Activated CD8-positive, alpha-beta T cell treated with anti-CD3 and anti-CD28 coated beads for 36 hours (primary cell): ENCODE data around the gene CEBPA. TPM values are rescaled to one million over a fixed set of nuclear protein-coding genes. Genes with fewer than 3 reads are reported as not detected.

Experiments used
- ATAC-seq: fragments of 200-7000 bp; cut with Tn5 transposase; one replicate; pipeline ENCODE4 v1.10.0; 2021; ENCODE audit warnings: mild to moderate bottlenecking, moderate library complexity
- CTCF ChIA-PET: fragments of 350-600 bp; sonication (Branson Sonifier 250); formaldehyde crosslinking; loops from one replicate; lab custom pipeline; 2021; ENCODE audit warnings: antibody characterized with exemption; lab: Charles Lee
- POLR2A ChIA-PET: fragments of 350-600 bp; sonication (Branson Sonifier 250); formaldehyde crosslinking; loops from one replicate; lab custom pipeline; 2021; ENCODE audit warnings: antibody characterized with exemption; lab: Charles Lee
- DNase-seq: peaks from one replicate; pipeline ENCODE4 v3.0.0-alpha.2; 2020
- H3K27ac Mint-ChIP-seq: one replicate; pipeline ENCODE4 v1.8.0; 2021; ENCODE audit warnings: mild to moderate bottlenecking, mixed read lengths
- H3K27me3 Mint-ChIP-seq: one replicate; pipeline ENCODE4 v1.8.0; 2021; ENCODE audit warnings: mixed read lengths
- H3K36me3 Mint-ChIP-seq: one replicate; pipeline ENCODE4 v1.8.0; 2021; ENCODE audit warnings: low read depth, mixed read lengths
- H3K4me1 Mint-ChIP-seq: one replicate; pipeline ENCODE4 v1.8.0; 2021; ENCODE audit warnings: low read depth, mixed read lengths
- H3K4me3 Mint-ChIP-seq: one replicate; pipeline ENCODE4 v1.8.0; 2021; ENCODE audit warnings: mild to moderate bottlenecking, moderate library complexity, mixed read lengths
- H3K9me3 Mint-ChIP-seq: one replicate; pipeline ENCODE4 v1.8.0; 2021; ENCODE audit warnings: mixed read lengths
- CTCF ChIP-seq: fragments of 200-600 bp; IDR thresholded peaks from one replicate; pipeline ENCODE4 v1.8.0; 2022; ENCODE audit warnings: antibody characterized with exemption, mild to moderate bottlenecking
- intact Hi-C: fragments of 100-400 bp; cut with micrococcal nuclease; formaldehyde crosslinking; loops from one replicate; pipeline ENCODE4 v1.10.0; 2022
- total RNA-seq, 2 experiments: library from RNA; stranded (reverse); gene quantifications; one replicate each; pipeline ENCODE4 v1.2.3, GENCODE V29; 2021

The CEBPA gene
- total RNA-seq, 2 experiments from 2014 or later = 0.34 to 0.45 TPM

- ATAC-seq = no peak
- intact Hi-C loops = no loop called here
- Mint-ChIP-seq H3K4me1 (peaks cover 4% of the 10 kb centered on the region), H3K4me3 (no peak overlapping the region), H3K36me3 (no peaks in the 10 kb centered on the region), H3K9me3 (peaks cover 18% of the 10 kb centered on the region), H3K27ac (no peak overlapping the region), H3K27me3 (peaks cover 13% of the 10 kb centered on the region)
- POLR2A ChIA-PET = no interaction called here
- no peak for TF ChIP-seq CTCF
- CTCF ChIA-PET = no interaction called here
- no peak for DNase-seq
Observed at GRCh38 chr19:33288666-33289065, 13.7 kb downstream of the CEBPA start.

- TF ChIP-seq CTCF = no peak
- no peak for DNase-seq
- peaks cover 18% of the 10 kb centered on the region for H3K9me3 Mint-ChIP-seq
- H3K4me3 Mint-ChIP-seq = no peak overlapping the region
- intact Hi-C loops = no loop called here
- no peak overlapping the region for H3K27ac Mint-ChIP-seq
- H3K27me3 Mint-ChIP-seq = peaks cover 6% of the 10 kb centered on the region
- no peak for ATAC-seq
- H3K36me3 Mint-ChIP-seq = no peaks in the 10 kb centered on the region
- ChIA-PET POLR2A (no interaction called here), CTCF (no interaction called here)
- peaks cover 4% of the 10 kb centered on the region for H3K4me1 Mint-ChIP-seq
Observed at GRCh38 chr19:33287927-33288326, 14.4 kb downstream of the CEBPA start.

GRCh38 chr19:33287438-33287837 lies 14.9 kb downstream of the CEBPA start:
- Mint-ChIP-seq H3K27ac (no peak overlapping the region), H3K36me3 (no peaks in the 10 kb centered on the region), H3K4me3 (no peak overlapping the region), H3K27me3 (peaks cover 5% of the 10 kb centered on the region), H3K9me3 (peaks cover 18% of the 10 kb centered on the region), H3K4me1 (peaks cover 4% of the 10 kb centered on the region)
- DNase-seq = no peak
- ATAC-seq = no peak
- POLR2A ChIA-PET = no interaction called here
- intact Hi-C loops = no loop called here
- TF ChIP-seq CTCF = no peak
- CTCF ChIA-PET = no interaction called here

GRCh38 chr19:33286899-33287298 lies 15.4 kb downstream of the CEBPA start:
- ChIA-PET CTCF (no interaction called here), POLR2A (no interaction called here)
- intact Hi-C loops = no loop called here
- Mint-ChIP-seq H3K36me3 (no peaks in the 10 kb centered on the region), H3K9me3 (peaks cover 18% of the 10 kb centered on the region), H3K27me3 (peaks cover 5% of the 10 kb centered on the region), H3K27ac (no peak overlapping the region), H3K4me1 (peaks cover 4% of the 10 kb centered on the region), H3K4me3 (no peak overlapping the region)
- DNase-seq (peak; percentile 51), ATAC-seq (peak; percentile 83)
- no peak for TF ChIP-seq CTCF

- intact Hi-C loops = no loop called here
- H3K4me1 Mint-ChIP-seq = peaks cover 9% of the 10 kb centered on the region
- H3K27ac Mint-ChIP-seq = no peak overlapping the region
- DNase-seq = no peak
- H3K9me3 Mint-ChIP-seq = peaks cover 18% of the 10 kb centered on the region
- H3K4me3 Mint-ChIP-seq = no peak overlapping the region
- no peaks in the 10 kb centered on the region for H3K36me3 Mint-ChIP-seq
- H3K27me3 Mint-ChIP-seq = peaks cover 5% of the 10 kb centered on the region
- ATAC-seq = no peak
- no peak for TF ChIP-seq CTCF
- CTCF ChIA-PET = no interaction called here
- POLR2A ChIA-PET = interaction anchor here (0.7 kb wide), 1 partner anchor 1582 kb away, joined by 3 read pairs; no protein-coding TSS in a partner anchor
Observed at GRCh38 chr19:33285441-33285927, 16.9 kb downstream of the CEBPA start.
